ENCODE results near the gene TUBB4A. TPM values are rescaled to one million over a fixed set of nuclear protein-coding genes. Genes with fewer than 3 reads are reported as not detected.
"Not testable (repeated sequence)": the region's sequence is repeated elsewhere in the genome, so short reads cannot be mapped to it uniquely, and the experiment has no call there.

Gene TUBB4A
- total RNA-seq: 10.5 to 13.5 TPM (median 13.0 TPM) in 3 replicates

- no peak for TF ChIP-seq CTCF (IDR thresholded peaks at IDR 0.05; ENCODE audit: unreplicated experiment)
- Mint-ChIP-seq H3K9me3 (no peaks in the 10 kb centered on the region), H3K4me1 (peaks cover 3% of the 10 kb centered on the region), H3K27me3 (ENCODE audit: low read depth) (peaks cover 65% of the 10 kb centered on the region), H3K36me3 (no peaks in the 10 kb centered on the region), H3K4me3 (peak within 1 kb of the TSS; percentile 74), H3K27ac (no peak within 1 kb of the TSS)
- peak in 1 of 2 experiments; percentile 44 for DNase-seq (ENCODE audit: low spot score in 2 of 2, unreplicated experiment in 2 of 2)
Observed at GRCh38 chr19:6501740-6502648, at the start of gene TUBB4A. TUBB4A (minus strand) TSS chr19:6502309; CDS start chr19:6502212, 97 bp downstream.

GRCh38 chr19:6551091-6551490 lies 49.0 kb upstream of the TUBB4A start:
- H3K27ac Mint-ChIP-seq: no peak overlapping the region
- H3K36me3 Mint-ChIP-seq: no peaks in the 10 kb centered on the region
- DNase-seq (ENCODE audit: low spot score in 2 of 2, unreplicated experiment in 2 of 2): no peak
- H3K4me1 Mint-ChIP-seq: no peaks in the 10 kb centered on the region
- H3K9me3 Mint-ChIP-seq: peaks cover 12% of the 10 kb centered on the region
- peaks cover 12% of the 10 kb centered on the region for H3K27me3 Mint-ChIP-seq (ENCODE audit: low read depth)
- H3K4me3 Mint-ChIP-seq: no peak overlapping the region
- TF ChIP-seq CTCF (IDR thresholded peaks at IDR 0.05; ENCODE audit: unreplicated experiment): no peak

- H3K4me3 Mint-ChIP-seq; DNase-seq (ENCODE audit: low spot score in 2 of 2, unreplicated experiment in 2 of 2); H3K27ac Mint-ChIP-seq; H3K36me3 Mint-ChIP-seq; H3K4me1 Mint-ChIP-seq: not testable (repeated sequence)
- Mint-ChIP-seq H3K27me3 (ENCODE audit: low read depth) (peaks cover 12% of the 10 kb centered on the region), H3K9me3 (peaks cover 14% of the 10 kb centered on the region)
Observed at GRCh38 chr19:6550679-6551078, 48.6 kb upstream of the TUBB4A start.

GRCh38 chr19:6543866-6544347 lies 41.8 kb upstream of the TUBB4A start:
- DNase-seq (ENCODE audit: low spot score in 2 of 2, unreplicated experiment in 2 of 2): no peak
- H3K36me3 Mint-ChIP-seq: no peaks in the 10 kb centered on the region
- no peak overlapping the region for H3K4me3 Mint-ChIP-seq
- peaks cover 8% of the 10 kb centered on the region for H3K27me3 Mint-ChIP-seq (ENCODE audit: low read depth)
- TF ChIP-seq CTCF (IDR thresholded peaks at IDR 0.05; ENCODE audit: unreplicated experiment): no peak
- H3K27ac Mint-ChIP-seq: no peak overlapping the region
- no peaks in the 10 kb centered on the region for H3K4me1 Mint-ChIP-seq
- peaks cover 14% of the 10 kb centered on the region for H3K9me3 Mint-ChIP-seq

- H3K27me3 Mint-ChIP-seq (ENCODE audit: low read depth): peaks cover 14% of the 10 kb centered on the region
- no peak overlapping the region for H3K4me3 Mint-ChIP-seq
- TF ChIP-seq CTCF (IDR thresholded peaks at IDR 0.05; ENCODE audit: unreplicated experiment): no peak
- H3K4me1 Mint-ChIP-seq: no peaks in the 10 kb centered on the region
- H3K36me3 Mint-ChIP-seq: no peaks in the 10 kb centered on the region
- H3K9me3 Mint-ChIP-seq: peaks cover 4% of the 10 kb centered on the region
- DNase-seq (ENCODE audit: low spot score in 2 of 2, unreplicated experiment in 2 of 2): no peak
- no peak overlapping the region for H3K27ac Mint-ChIP-seq
Observed at GRCh38 chr19:6540918-6541689, 39.0 kb upstream of the TUBB4A start.

GRCh38 chr19:6539514-6539913 lies 37.4 kb upstream of the TUBB4A start:
- DNase-seq (ENCODE audit: low spot score in 2 of 2, unreplicated experiment in 2 of 2): no peak
- Mint-ChIP-seq H3K9me3 (peaks cover 2% of the 10 kb centered on the region), H3K4me3 (no peak overlapping the region), H3K4me1 (peaks cover under 1% of the 10 kb centered on the region), H3K36me3 (no peaks in the 10 kb centered on the region), H3K27ac (no peak overlapping the region), H3K27me3 (ENCODE audit: low read depth) (peaks cover 29% of the 10 kb centered on the region)
- no peak for TF ChIP-seq CTCF (IDR thresholded peaks at IDR 0.05; ENCODE audit: unreplicated experiment)
